HTR-8/SVneo (cell line): Measurements from ENCODE around the gene SLC35F3.

Source experiments
- DNase-seq: peaks from one replicate; pipeline ENCODE4 v3.0.0; 2011; ENCODE audit warnings: low spot score, mixed read lengths; ENCODE audit not compliant: insufficient read length
- FAIRE-seq: peaks from 2 replicates; lab custom pipeline; 2011; peaks lifted over from hg19 to GRCh38; lab: Jason Lieb, UNC

SLC35F3 gene

GRCh38 chr1:234014208-234014607 is 109.7 kb downstream of the SLC35F3 start:
- DNase-seq: no peak
- no peak for FAIRE-seq

GRCh38 chr1:234018816-234019215 is 114.3 kb downstream of the SLC35F3 start:
- FAIRE-seq: no peak
- no peak for DNase-seq

- no peak for FAIRE-seq
Observed at GRCh38 chr1:234019387-234019786, 114.9 kb downstream of the SLC35F3 start.

DNA sequence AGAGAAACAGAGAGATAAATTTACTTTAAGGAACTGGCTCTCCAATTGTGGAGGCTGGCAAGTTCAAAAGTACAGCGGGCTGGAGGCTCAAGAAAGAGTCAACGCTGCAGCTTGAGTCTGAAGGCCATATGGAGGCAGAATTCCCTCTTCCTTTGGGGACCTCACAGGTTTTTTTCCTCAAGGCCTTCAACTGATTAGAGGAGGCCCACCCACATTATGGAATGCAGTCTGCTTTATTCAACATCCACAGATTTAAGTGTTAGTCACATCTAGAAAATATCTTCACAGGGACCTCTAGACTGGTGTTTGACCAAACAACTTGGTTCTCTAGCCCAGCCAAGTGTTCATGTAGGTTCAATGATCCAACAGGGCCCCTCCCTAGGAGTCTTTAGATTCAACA is 117.8 kb downstream of the SLC35F3 start:
- FAIRE-seq (no peak), DNase-seq (no peak)

More at GRCh38 chr1:234019387-234019786, 114.9 kb downstream of the SLC35F3 start:
- no peak for DNase-seq

DNA sequence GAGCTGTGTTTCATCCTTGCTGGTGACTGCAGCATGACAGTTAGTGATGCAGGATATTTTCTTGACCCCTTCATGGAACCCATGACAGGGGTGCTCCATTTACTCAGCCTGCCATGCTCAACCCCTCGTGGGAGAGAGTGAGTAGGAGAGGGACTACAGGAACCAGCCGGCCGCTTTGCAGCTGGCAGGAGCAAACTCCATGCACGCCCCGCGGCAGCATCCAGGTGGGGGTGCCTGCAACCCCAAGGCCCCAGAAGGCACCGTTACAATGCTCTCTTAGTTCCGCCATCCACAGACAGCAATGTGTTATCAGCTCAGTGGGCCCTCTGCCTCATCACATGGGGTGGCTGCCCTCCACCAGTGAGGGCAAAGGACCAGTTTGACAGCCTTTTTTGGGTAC is 135.1 kb downstream of the SLC35F3 start:
- DNase-seq (no peak), FAIRE-seq (no peak)

- FAIRE-seq (no peak), DNase-seq (no peak)
Observed at GRCh38 chr1:234040446-234041317, 136.2 kb downstream of the SLC35F3 start.

DNA sequence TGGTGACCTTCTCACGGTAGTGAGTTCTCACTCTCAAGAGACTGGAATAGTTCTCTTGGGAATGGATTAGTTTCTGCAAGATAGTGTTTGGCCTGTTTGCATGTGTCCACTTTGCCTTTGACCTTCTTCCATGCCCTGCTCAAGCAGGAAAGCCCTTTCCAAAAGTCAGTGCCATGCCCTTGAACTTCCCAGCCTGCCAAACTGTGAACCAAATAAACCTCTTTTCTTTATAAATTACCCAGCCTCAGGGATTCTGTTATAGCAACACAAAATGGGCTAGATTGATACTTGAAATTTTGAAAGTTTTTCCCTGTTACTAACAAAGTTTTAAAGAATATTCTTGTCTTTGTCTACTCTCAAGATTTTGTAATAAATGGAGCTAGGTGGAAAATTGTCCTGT is 139.6 kb downstream of the SLC35F3 start:
- FAIRE-seq (no peak), DNase-seq (no peak)

GRCh38 chr1:234047123-234047522 is 142.6 kb downstream of the SLC35F3 start:
- FAIRE-seq: no peak

DNA sequence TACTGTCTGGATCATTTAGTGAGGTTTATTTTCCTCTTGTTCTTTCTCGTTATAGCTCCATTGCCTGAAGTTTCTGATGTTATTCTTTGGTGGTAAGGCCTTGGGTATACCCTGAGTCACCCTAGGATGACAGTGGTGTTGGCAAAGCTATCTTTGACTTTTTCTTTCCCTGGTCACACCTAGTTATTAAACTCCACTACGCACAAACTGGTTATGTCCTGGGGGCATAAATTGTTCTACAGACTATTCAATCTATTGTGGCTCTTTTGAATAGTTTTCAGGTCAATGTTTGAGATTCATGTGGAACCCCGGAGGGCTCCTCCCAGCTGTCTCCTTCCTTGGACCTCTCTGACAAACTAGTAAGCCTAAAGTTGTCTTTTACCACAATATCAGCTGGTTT is 157.7 kb downstream of the SLC35F3 start:
- no peak for FAIRE-seq
- no peak for DNase-seq

More at GRCh38 chr1:234047123-234047522, 142.6 kb downstream of the SLC35F3 start:
- DNase-seq: no peak

DNA sequence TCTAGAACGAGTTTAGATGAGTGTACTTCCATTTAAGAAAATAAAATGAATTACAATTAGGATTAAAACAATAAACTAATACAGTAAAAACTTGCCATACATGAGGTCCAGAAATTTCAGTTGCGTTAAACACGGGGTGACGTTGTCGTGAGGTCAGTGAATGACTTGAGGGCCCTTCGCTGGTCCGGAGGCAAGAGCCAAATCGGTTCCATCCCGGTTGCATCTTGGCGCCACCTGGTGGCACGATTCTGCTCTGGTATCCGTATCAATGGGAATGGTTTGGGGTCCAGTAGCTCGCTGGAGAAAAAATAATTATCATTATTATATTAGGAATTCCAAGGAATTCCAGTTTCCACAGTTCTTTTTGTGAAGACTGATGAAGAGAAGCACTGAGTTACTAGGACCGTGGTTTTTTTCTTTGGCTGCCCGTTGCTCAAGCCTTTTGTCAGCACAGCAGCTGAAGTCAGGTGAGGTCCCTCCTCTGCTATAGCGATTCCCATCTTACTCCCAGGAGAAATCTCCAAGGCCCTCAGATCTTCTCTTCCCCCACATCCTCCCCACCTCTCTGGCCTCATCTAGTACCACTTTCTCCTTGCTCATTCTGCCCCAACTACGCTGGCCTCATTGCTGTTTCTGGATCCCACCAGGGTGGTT is 161.4 kb downstream of the SLC35F3 start:
- DNase-seq (peak; percentile 59), FAIRE-seq (no peak)

DNA sequence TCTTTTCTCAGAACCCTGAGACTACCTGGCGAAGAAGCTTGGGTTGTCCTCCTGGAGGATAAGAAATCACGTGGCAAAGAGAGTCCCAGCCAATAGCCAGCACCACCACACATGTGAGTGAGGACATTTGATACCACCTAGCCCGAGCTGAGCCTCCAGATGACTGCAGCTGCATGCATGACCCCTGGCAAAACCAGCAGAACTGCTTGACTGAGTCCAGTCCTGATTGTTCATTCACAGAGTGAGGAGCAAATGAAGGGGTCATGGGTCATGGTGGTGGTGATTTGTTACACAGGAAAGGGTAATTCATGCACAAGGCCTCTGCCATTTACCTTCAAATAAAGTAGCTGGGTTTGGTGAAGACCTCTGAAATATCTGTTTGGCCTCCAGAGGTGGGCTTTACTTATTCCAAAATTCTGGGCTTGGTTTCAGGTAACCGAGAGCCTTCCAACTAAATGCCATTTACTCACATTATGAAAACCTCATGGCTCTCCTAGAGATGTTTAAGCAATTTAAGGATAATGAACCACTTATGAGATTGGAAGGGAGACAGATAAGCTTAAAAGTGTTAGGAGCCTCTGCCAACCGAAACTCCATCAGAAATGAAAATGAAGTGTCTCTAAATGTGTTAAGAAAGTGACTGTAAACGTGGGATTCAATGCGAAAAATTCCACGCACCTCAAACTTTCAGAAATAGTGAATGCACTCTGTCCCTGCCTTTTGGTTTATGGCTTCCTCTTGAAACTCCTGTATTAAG is 163.3 kb downstream of the SLC35F3 start:
- DNase-seq (no peak), FAIRE-seq (no peak)

DNA sequence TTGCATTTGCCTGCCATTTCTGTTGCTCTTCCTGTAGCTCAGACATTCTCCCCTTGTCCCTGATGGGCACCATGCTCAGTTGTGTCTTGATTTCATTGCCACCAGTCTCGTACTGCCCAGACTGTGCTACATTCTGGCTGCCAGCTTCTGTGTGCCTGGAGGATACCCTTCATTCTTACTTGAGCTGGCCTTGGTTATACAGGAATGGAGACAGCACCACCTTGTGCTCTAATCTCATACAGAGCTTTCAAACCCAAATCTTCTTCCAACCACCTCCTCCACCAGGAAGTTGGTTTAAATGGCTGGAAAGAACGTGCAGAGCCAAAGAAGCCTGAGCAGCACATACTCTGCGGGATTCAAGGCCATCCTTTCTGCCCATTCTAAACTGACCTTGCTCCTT is 165.3 kb downstream of the SLC35F3 start:
- FAIRE-seq (peak; percentile 70), DNase-seq (no peak)

DNA sequence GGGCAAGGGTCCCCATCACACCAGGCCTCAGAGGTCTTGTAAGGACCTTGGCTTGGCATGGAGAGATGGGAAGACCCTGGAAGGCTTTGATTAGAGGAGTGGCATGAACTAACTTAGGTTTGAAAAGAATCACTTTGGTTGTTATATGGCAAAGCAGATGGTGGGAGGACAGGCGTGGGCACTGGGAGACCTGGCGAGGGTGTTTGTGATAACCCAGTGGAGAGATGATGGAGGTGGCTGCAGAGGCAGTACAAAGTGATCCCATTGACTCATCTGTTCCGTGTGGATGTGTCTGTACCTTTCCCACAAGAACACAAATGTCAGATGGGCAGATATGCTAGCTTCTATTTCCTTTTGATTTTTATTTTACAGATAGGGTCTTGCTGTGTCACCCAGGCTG is 168.3 kb downstream of the SLC35F3 start:
- no peak for DNase-seq
- no peak for FAIRE-seq

DNA sequence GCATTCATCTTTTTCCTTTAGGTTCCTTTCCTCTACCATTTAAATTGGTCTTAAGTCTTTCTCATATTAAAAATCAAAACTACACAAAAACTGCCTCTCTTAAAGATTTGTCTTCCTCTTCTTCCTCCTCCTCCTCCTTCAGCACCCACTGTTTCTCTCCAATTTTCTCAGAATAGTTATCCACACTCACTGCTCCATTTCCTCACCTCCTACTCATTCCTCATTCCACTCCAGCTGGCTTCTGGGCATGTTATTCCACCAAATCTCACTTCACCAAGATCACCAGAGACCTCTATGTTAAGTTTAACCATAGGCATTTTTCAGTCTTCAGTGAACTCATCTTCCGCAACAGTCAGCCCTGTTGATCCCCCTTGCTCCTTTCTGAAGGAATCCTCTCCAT is 173.7 kb downstream of the SLC35F3 start:
- no peak for DNase-seq
- no peak for FAIRE-seq

DNA sequence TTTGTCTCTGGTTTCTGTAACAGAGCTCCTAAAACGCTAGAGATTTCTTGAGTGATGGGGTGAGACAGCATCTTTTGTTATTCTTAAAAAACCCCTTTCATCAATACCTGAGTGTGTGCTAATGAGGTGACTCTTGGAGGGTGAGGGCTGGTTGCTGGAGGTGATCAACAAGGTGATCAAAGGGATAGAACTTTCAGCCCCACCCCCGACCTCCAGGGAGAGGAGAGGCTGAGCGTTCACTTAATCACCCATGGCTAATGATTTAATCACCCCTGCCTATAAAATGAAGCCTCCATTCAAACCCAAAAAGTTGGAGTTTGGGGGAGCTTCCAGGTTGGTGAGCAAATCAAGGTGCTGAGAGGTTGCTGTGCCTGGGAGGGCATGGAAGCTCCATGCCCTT is 175.4 kb downstream of the SLC35F3 start:
- FAIRE-seq: no peak
- no peak for DNase-seq

DNA sequence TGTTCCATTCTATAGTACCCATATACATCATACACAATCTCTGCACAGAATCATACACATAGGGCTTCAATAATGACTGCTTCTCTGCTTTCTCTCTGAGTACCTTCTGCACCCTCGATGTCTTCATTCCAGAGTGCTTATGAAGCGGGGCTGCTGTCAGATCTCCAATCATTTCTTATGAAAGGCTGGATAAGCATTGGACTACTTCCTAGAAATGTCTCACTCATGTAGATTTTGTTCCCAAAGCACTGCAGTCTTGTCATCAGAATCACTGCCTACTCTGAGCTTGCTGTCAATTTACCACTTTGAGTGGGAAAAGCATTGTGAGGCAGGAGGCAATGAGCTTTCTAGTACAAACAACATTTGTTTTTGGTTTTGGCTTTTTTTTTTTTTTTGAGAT is 179.0 kb downstream of the SLC35F3 start:
- FAIRE-seq (no peak), DNase-seq (no peak)

GRCh38 chr1:234089396-234089795 is 184.9 kb downstream of the SLC35F3 start:
- no peak for FAIRE-seq
- no peak for DNase-seq

GRCh38 chr1:234090212-234091064 is 186.0 kb downstream of the SLC35F3 start:
- FAIRE-seq (no peak), DNase-seq (no peak)

DNA sequence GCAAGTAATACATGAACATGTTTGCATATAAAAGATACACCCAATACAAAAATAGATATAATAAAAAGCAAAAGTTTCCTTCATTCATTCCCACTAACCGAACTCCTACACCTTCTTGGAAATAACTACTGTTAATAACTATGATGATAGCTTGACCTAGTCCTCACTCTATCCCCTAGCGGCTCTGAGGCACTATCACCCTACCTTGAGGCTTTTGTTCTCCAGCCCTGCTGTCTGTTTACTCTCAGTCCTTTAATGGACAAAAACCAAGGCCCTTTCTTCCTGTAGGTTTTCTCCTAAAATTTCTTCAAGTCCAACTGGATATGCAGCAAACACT is 186.6 kb downstream of the SLC35F3 start:
- no peak for DNase-seq
- FAIRE-seq: no peak

- no peak for DNase-seq
- no peak for FAIRE-seq
Observed at GRCh38 chr1:234091876-234092275, 187.4 kb downstream of the SLC35F3 start.
